Stimulated activated CD4-positive, alpha-beta T cell treated with anti-CD3 and anti-CD28 coated beads, TNF-alpha, amount 100 ng/mL, for 1 hour (primary cell): ENCODE data around the gene PDZRN3.

ENCODE experiments used
- DNase-seq, 3 donors: peaks; one replicate each; pipeline ENCODE4 v3.0.0-alpha.2; 2020; ENCODE audit warnings: low read depth in 3 of 3, low spot score in 1 of 3

PDZRN3 gene

DNA sequence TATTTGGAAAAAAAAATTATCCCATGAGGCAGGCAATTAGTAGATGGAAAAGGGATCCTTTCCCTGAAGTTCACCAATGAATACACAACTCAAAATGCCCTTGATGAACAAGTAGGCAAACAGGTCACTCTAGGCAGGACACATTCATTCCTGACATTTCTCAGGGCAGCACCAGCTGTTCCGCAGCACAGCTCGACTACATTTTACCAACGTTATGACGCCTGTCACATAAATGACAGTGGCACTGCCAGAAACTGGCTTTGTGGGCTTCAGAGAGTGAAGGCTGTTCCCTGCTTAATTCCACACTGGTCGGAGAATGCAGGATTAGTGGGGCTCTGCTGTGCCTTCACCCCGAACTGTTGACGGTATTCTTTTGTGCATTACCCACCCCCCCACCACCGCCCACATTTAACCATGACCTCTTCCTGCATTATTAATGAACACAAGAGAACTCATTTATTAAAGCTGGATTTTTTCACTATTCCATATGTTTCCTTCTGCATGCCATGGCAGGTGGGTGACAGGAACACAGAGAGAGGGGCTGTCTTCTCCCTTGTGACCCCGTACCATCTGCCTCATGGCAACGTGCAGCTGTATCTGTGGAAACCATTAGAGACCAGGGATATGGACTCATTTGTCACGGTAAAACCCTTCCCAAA, 197.6 kb downstream of the PDZRN3 start:
- no peak for DNase-seq

DNA sequence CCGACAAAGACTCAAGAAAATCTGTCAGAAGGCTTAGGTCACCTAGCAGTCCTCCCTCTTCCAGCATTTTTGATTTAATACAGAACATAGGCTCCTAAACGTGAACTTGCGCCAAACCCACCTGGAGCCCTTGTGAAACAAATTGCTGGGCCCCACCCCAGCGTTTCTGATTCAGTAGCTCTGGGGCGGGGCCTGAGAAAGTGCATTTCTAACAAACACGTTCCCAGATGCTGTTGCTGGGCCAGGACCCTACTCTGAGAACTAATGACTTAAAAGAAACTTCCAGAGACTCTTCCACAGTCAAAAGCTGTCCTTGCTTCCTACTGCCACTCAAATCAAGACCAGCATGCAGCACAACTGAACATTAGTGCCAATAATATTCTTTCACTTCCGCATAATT, 198.1 kb downstream of the PDZRN3 start:
- DNase-seq = no peak

DNA sequence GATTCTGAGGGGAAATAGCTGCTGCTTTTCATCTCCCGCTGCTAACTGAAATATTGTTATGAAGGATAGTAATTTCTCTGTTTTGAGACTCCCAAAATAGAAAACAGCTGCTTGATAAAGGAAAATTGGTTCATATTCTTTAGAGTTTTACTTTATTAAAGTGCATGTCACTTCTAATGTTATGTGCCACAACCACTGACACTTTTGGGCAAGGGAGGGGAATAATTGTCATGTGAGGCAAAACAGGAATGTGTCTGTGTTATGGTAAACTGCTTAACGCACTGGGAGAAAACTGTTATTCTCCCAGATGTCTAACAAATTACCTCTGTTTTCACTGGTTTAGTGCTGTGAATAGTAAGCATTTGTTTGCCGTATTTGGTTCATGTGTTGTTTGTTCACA, 201.6 kb downstream of the PDZRN3 start:
- no peak for DNase-seq

DNA sequence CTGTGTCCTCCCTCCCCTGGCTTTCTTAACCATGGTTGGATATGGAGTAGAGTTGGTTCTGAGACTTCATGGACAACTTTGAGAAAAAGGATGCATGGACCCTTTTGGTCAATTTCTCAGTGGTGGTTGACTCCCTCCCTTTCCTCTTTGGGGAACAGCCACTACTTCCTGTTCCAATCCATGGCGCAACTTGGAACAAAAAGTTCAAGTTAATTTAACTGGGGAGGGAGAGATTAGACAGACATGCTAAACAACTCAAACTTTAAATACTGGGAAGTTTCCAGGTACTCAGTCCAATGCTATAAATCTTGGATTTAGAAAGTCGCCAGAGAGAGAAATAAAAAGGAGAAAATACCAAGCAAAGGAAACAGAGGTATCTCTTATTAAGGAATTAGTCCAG, 202.2 kb downstream of the PDZRN3 start:
- DNase-seq = no peak

DNA sequence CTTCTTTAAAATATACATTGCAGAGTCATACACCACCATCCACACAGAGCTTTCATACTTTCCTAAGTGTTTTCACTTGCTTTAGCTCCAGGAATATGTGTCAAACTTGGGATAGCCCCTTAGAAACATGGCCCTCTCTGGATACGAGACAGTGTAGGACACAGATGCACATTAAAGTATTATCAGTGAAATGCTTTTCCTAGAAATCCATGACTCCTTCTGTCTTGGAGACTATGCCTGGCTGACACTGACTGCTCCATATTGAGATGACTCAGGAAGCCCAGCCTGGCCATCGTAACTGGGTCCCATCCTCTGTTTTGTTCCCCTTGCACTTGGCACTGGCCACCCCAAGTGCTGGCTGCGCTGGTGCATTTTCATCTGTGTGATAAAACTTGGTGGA, 204.8 kb downstream of the PDZRN3 start:
- no peak for DNase-seq

DNA sequence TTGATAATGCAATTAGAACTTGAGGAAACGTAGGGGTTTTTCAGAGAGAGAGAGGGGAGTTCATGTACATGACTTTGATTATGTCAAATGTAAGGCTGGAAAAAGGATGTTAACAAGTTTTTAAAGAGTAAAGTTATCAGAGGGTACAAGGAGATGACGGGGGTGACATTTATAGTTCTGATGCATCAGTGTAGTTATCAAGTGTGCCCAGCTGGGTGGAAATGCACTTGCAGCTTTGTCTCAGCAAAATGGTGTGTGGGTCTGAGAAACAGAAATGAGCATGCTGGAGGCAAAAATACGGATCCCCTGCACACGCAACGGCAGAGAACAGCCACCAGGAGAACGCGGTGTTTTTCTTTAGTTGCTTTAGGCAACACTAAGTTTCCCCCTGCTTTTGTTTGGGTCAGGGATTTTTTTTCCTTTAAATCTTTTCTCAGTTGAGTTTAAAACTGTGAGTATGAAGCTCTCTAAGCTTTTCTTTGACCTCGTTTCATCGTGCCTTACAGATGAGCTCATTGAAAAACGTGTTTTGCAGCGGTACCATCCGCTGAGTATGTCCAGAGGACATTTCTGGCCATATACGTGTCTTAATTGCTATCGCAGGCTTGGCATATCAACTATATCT, 205.4 kb downstream of the PDZRN3 start:
- DNase-seq = no peak

DNA sequence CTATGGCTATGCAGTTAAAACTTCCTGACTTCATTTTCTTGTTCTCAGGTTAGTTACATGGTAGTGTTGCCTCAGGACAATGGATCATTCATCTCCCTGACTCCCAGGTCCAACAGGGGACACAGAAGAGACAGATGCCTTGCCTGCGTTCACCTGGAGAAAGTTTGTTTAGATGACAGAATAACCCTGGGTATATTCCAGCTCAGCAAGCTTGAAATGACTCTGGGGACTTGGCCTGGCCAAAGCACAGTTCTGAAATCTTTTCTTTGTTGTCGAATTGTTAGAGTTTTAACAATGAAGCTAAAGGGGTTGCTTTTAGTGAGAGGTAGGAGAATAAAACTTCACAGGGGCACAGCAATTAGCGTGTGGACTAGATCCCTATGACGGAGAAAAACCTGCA, 206.1 kb downstream of the PDZRN3 start:
- no peak for DNase-seq

DNA sequence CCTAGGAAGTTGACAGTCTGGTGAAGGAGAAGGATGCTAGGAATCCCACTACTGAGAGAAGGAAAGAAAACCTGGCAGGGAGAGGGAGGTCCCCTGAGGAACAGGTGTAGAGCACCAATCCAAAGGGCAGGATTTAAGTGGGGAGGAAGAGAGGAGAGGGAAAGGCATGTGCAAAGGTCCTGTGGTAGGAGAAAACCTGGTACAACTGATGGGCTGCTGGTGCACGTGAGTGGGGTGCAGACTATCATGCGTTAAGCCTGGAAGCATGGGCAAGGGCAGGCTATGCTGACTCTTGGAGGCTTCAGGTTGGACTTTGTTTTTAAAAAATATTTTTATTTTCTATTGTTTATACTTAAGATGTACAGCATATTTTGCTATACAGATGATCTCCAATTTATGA, 209.6 kb downstream of the PDZRN3 start:
- no peak for DNase-seq

DNA sequence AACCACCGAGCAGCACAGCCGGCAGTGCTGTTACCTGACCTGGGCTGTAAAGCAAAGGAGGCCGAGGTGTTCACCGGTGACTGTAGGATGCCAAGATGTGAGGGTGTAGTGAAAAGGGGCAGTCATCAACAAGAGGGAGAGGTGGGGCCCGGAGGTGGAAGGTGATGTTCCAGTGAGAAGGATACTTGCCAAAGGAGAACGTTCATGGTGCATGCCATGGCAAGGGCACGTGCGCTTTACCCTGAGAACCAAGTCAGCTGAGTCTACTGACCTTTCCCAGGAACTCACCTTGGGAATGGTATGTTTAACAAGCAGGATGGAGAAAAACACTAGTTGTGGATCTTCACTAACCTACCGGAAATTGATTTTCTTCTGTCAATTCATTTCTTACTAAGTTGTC, 211.1 kb downstream of the PDZRN3 start:
- DNase-seq = no peak

DNA sequence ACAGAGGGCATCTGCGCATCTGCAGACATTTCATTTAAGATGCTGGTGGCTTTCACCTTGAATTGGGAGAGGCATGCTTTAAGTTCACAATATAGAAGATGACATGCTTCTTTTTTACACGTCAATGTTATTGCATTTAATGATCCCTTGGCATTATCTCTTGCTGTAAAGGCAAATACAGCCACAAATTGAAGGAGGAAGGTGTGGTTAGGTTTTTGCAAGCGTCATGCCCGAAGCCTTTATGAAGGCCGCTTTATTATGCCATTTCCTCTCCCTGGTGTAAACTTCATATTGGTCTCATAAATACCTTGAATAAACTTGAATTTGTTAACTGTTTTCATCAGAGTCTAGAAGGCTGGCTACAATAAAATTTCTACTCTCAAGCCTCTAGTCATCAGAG, 212.7 kb downstream of the PDZRN3 start:
- no peak for DNase-seq

DNA sequence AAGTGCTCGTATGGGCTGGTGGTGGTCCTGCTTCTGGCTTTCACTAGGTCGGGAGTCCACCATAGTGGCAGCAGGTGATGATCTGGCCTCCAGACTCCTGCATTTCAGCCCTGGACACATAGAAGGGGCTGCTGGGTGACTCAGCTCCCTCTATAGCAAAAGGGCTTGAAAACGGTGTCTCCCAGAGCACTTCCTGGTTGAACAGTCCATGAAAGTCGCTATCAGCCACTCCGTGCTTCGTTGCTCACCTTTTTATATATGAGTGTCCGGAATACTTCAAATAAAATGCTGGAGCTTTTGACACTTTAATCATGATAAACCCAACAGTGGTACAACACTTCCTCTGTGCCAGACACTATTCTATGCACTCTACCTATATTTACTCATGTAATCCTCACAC, 213.2 kb downstream of the PDZRN3 start:
- DNase-seq = no peak

DNA sequence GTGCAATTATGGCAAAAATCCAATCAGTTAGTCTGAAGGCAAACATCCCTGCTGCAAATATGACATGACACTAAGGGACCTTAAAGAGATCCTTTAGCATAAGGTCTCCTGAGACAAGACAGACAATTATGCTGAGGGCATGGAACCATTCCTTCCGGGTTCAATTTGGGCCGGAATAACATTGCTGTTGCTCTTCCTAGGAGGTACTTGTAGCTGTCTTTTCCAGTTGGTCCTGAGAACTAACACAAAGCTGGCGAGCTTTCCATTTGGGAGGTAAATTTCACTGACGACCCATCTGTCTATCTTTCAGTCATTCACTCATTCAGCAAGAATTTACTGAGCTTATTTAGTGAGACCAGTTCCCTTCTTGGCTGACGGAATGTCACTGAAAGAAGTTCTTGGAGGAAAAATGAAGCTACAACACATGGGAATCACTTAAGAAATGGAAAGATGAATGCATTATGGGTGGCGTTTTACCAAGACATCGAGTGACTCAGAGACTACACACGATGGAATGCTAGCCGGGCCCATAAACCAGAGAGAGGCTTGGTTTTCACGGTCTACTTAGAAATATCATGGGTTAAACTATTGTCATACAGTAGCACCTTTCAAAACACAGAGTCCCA, 215.5 kb downstream of the PDZRN3 start:
- no peak for DNase-seq

DNA sequence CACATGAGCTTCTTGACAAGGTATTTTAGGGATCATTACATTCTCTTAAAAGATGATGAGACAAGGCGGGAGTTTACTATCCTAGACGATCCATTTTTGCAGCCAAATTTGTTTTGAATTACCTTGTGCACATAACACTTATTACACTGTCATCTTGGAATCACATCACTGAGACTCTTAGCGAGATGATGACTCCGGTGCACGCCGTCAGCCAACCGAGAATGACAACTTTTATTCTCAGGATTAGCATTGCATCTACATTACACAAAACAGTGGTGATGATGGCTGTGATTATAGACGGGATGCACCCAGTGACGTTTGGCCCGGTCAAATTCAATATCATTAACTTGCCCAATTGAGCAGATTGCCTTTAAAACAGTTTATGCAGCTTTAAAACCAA, 216.1 kb downstream of the PDZRN3 start:
- DNase-seq = no peak

DNA sequence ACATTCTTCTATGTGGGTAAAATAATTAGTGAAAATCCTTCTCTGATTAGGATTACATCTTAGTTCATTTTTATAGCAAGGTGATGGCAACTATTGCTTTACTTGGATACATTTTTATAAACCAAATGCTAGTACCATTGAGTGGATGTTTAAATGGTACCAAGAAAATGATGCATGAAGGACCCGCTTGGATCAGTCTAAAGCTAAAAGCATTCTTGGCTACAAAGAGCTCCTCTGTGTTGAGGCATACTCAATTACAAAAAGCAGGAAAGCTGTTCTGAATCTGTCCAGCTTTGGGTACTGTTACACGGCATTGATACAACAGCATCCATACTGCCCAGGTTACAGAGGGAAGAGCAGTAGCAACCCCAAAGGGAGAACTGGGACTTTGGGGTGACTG, 217.2 kb downstream of the PDZRN3 start:
- no peak for DNase-seq

DNA sequence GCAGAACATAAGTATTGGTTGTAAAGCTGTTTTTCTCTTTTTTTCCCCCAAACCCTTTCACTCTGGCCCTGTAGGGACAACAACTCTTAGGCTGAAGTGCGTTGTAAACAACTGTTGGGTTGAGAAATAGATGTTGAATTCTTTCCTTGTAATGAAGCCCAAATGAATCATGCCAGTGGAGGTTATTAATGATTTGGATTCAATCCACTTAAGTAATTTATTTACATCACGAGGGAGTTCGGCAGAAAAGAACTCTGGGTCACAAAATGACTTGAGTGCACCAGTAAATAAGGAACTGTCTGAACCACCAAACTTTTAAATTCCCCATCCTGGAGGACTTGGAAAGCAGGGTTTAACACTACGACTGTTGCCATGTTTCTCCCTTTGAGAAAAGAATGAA, 218.9 kb downstream of the PDZRN3 start:
- no peak for DNase-seq

DNA sequence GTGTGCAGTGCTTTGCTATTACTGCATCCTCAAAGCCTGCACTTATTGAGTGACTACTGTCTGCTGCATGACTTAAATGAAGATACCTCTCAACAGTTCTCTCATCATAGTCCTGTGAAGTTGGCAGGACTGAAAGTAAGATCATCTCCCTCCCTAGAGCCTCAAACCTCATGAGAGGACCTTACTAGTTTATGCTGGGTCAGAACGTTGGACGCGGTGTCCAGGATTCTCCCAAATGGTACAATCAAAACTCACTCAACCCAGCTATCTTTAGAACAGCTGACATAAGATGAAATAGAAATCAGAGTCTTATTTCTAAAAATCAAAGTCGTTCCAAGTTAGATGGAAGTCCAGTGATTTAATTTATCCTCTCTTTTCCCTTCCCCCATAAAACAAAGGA, 219.7 kb downstream of the PDZRN3 start:
- DNase-seq = no peak

DNA sequence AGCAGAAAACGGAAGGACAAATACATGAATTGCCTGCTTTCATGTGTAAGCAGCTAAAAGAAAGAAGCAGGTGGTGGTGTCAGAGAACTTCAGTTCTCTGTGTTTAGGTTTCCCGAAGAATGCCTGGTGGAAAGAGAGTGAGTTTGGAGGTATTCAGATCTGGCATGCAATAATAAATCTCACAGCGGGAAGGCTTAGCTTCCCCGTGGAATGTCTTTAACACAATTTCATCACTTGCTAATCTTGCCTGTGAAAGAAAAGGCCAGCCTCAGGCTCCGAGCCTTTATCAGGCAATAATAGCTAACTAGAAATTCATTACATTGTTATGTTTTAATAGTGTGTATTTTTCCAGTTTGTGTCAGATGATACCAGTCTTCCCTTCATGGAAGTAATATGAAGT, 220.3 kb downstream of the PDZRN3 start:
- DNase-seq = no peak

DNA sequence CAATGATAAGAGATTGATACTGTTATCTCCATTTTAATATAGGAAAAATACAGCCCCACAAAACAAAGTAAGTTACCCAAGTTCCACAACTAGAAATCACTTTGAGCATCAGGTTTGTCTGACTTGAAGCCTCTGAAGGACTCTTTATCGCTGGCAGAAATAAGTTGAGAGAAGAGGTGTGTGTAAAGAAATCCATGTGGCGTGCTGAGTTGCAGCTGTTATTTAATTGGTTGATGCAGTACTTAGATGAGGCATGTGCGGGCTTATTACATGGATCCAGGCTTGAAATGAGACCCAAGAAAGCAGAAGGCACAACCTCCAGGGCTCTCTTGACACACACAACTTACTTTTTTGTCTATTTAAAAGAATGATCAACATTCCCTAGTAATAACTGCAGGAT, 221.3 kb downstream of the PDZRN3 start:
- DNase-seq = no peak

DNA sequence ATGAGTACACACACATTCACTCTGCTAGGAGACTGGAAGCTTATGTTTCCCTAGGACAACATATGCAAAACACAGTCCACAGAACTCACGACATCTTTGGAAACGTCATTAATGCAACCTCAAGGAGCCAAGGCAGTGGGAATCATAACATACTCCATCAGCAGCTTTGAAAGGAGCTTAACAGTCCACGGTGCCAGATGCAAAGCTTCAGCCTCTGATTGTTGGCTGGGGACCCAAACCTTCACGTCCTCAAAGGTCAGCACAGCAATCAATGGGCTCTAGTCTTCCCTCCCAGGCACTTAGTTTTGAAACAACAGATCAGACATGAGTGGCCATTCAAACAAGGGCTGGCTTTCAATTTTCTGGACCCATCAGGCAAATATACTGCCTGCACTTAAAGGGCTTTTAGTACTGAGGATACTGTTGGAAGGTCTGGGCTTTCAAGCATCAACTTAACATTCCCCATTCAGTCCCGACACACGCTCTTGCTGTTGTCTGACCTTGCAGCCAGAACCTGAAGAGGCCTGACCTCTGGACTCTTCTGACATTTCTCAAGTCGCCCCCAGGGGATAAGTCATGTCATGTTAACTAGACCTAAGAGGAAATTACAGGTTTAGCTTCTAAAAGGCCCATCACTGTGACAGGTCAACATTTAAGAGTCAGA, 223.0 kb downstream of the PDZRN3 start:
- no peak for DNase-seq

DNA sequence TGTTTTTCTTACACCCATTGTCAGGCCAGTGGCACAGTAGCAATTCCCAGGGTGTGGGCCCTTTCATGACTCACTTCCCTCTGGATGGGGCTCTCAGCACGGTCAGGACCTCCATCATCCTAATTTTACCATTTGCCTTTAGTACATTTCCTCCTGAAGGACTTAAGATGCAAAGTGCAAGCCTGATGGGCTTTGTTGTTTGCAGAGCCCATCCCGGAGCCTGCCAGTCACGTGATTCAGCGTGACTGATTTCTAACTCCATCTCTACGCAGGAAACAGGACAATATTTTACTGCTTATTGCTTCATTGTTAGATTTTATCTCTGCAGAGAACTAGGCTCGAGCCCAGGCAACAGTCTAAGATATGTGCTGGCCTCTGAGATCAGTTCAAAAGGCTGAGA, 223.7 kb downstream of the PDZRN3 start:
- DNase-seq = no peak

DNA sequence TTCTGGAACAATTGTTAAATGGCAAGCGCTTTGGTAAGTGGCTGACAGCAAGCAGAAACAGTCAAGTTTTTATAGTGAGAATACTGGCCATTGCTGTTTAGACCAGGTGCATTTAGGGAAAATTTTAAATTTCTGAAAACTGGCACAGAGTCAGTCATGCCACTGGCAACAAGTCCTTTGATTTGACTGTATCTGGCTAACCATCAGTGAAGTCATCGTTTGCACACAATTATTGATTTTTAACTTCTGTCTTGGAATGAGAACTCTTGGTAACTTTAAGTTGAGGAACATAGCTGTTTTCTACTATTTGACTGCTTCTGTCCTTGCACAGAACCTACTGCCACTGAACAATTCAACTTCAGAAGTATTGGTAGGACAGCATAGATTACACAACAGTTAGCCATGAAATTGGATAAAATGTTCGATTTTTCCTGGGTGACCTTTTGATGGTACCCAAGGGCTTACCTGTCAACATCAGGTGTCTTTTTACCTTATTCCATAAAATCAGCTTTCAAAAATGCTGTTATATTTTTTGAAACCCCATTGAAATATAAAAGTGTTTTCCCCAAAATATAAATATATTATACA, 225.0 kb downstream of the PDZRN3 start:
- no peak for DNase-seq

DNA sequence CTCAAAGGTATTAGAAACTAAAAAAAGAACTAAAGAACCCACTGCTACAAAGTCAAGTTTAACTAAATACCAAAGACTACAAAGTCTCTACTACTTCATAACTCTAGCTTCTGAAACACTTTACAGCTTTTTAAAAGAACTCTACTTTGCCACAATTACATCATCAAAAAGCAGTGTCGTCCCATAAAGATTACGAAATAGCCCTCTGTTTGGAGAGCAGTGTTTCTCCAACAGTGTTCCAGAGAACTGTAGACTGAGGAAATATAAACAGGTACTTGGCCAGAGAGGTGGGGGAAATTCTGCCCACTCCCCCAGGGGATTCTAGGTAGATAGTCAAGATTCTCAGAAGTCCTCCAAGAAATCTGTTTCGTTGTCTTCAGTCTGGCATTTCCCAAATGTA, 225.6 kb downstream of the PDZRN3 start:
- no peak for DNase-seq
